CD14-positive monocyte (primary cell): Measurements from ENCODE around the gene INO80B. TPM values are rescaled to one million over a fixed set of nuclear protein-coding genes. Genes with fewer than 3 reads are reported as not detected.

Experiments
- DNase-seq, 3 donors: peaks; one replicate each; pipeline ENCODE4 v3.0.0-alpha.2; 2011 to 2022
- H2AFZ ChIP-seq: 2 replicates; pipeline ENCODE4 v1.6.0; 2012; ENCODE audit warnings: mild to moderate bottlenecking, low read depth, low read length, inconsistent platforms; ENCODE audit not compliant: insufficient read depth, poor library complexity, severe bottlenecking
- H3K27ac ChIP-seq, 2 donors: 1 replicate in 1 of 2; 2 replicates in 1 of 2; pipeline ENCODE4 v1.5.1; 2012 to 2013; ENCODE audit warnings: low read length in 2 of 2, control low read depth in 1 of 2, inconsistent platforms in 1 of 2, low read depth in 1 of 2, mild to moderate bottlenecking in 1 of 2
- H3K27me3 ChIP-seq, 2 donors: one replicate each; pipeline versions ENCODE4 v1.6.0 to v1.6.1; 2011 to 2013; ENCODE audit warnings: low read length in 2 of 2; ENCODE audit not compliant: control insufficient read depth in 2 of 2, insufficient read depth in 2 of 2
- H3K36me3 ChIP-seq, 2 donors: replicated peaks in 1 of 2; 1 replicate in 1 of 2; 2 replicates in 1 of 2; pipeline versions ENCODE4 v1.5.1 to v1.6.1; 2012 to 2013; ENCODE audit warnings: low read length in 2 of 2, control low read depth in 1 of 2, inconsistent platforms in 1 of 2, mild to moderate bottlenecking in 1 of 2; ENCODE audit not compliant: insufficient read depth in 2 of 2, control insufficient read depth in 1 of 2
- H3K4me1 ChIP-seq, 2 donors: 1 replicate in 1 of 2; 2 replicates in 1 of 2; pipeline versions ENCODE4 v1.5.1 to v1.6.1; 2012 to 2013; ENCODE audit warnings: low read length in 2 of 2, control low read depth in 1 of 2, inconsistent platforms in 1 of 2, mild to moderate bottlenecking in 1 of 2, moderate library complexity in 1 of 2; ENCODE audit not compliant: insufficient read depth in 2 of 2, control insufficient read depth in 1 of 2
- H3K4me2 ChIP-seq: replicated peaks from 2 replicates; pipeline ENCODE3; 2012; ENCODE audit warnings: low read length, moderate library complexity, mild to moderate bottlenecking; ENCODE audit not compliant: poor library complexity, severe bottlenecking; ENCODE audit errors: extremely low read depth
- H3K4me3 ChIP-seq, 3 experiments: fragments of 200-600 bp in 1 of 3; sonication (generic) in 1 of 3; replicated peaks in 1 of 3; 1 replicate in 2 of 3; 2 replicates in 1 of 3; pipeline ENCODE4 v1.5.1; 2011 to 2013; ENCODE audit warnings: low read length in 3 of 3, mild to moderate bottlenecking in 3 of 3, control low read depth in 2 of 3, low read depth in 2 of 3, inconsistent platforms in 1 of 3, moderate library complexity in 1 of 3
- H3K79me2 ChIP-seq: 2 replicates; pipeline ENCODE4 v1.6.0; 2012; ENCODE audit warnings: mild to moderate bottlenecking, control low read depth, inconsistent platforms, low read length, moderate library complexity; ENCODE audit not compliant: insufficient read depth
- H3K9ac ChIP-seq: 2 replicates; pipeline ENCODE4 v1.6.0; 2017; ENCODE audit warnings: low read length, mild to moderate bottlenecking; ENCODE audit not compliant: insufficient read depth, poor library complexity, severe bottlenecking
- H3K9me3 ChIP-seq, 2 donors: replicated peaks in 1 of 2; 1 replicate in 1 of 2; 2 replicates in 1 of 2; pipeline versions ENCODE4 v1.5.1 to v1.6.1; 2012 to 2013; ENCODE audit warnings: low read length in 2 of 2, control low read depth in 1 of 2; ENCODE audit not compliant: control insufficient read depth in 1 of 2, insufficient read depth in 1 of 2
- H4K20me1 ChIP-seq: 2 replicates; pipeline ENCODE4 v1.6.0; 2012; ENCODE audit warnings: mild to moderate bottlenecking, low read length, control low read depth, moderate library complexity; ENCODE audit not compliant: insufficient read depth
- H3K27ac Mint-ChIP-seq, 7 donors: one replicate each; pipeline ENCODE4 v1.8.0; 2020; ENCODE audit warnings: mild to moderate bottlenecking in 7 of 7, mixed read lengths in 7 of 7, moderate library complexity in 6 of 7, inconsistent platforms in 2 of 7
- H3K27me3 Mint-ChIP-seq, 3 donors: one replicate each; pipeline ENCODE4 v1.8.0; 2021 to 2022; ENCODE audit warnings: low read depth in 3 of 3, mild to moderate bottlenecking in 3 of 3, mixed read lengths in 3 of 3, moderate library complexity in 3 of 3, inconsistent platforms in 1 of 3
- H3K36me3 Mint-ChIP-seq, 2 donors: one replicate each; pipeline ENCODE4 v1.8.0; 2020; ENCODE audit warnings: mixed read lengths in 2 of 2, inconsistent platforms in 1 of 2, mild to moderate bottlenecking in 1 of 2
- H3K4me1 Mint-ChIP-seq: one replicate; pipeline ENCODE4 v1.8.0; 2020; ENCODE audit warnings: mild to moderate bottlenecking, mixed read lengths
- H3K4me3 Mint-ChIP-seq, 2 donors: one replicate each; pipeline ENCODE4 v1.8.0; 2020; ENCODE audit warnings: mild to moderate bottlenecking in 2 of 2, mixed read lengths in 2 of 2, moderate library complexity in 1 of 2
- H3K9me3 Mint-ChIP-seq, 7 donors: one replicate each; pipeline ENCODE4 v1.8.0; 2020 to 2022; ENCODE audit warnings: mixed read lengths in 7 of 7, mild to moderate bottlenecking in 6 of 7, moderate library complexity in 6 of 7, inconsistent platforms in 2 of 7
- WGBS: methylation state at CpG from one replicate; pipeline ENCODE4 v1.1.5; 2013; ENCODE audit warnings: missing lambda C conversion rate; ENCODE audit not compliant: insufficient coverage; 5-methylcytosine and 5-hydroxymethylcytosine counted together
- intact Hi-C, 2 donors: fragments of 100-400 bp; cut with micrococcal nuclease; formaldehyde crosslinking; loops; one replicate each; pipeline versions ENCODE4 v1.15.0 to v1.15.1; 2023
- polyA plus RNA-seq, 3 donors: library from polyadenylated mRNA; depleted of rRNA in 1 of 3; unstranded in 2 of 3; stranded (reverse) in 1 of 3; fragments of 300-500 nt in 2 of 3; fragments of >200 nt in 1 of 3; fragmentation: Illumina TruSeq in 2 of 3; gene quantifications; 1 replicate in 2 of 3; 2 replicates in 1 of 3; pipeline ENCODE4 v1.2.3, GENCODE V29; 2012 to 2021
- TF ChIP-seq, protein P1 (sequence below): fragments of 200-600 bp; IDR thresholded peaks from one replicate; pipeline ENCODE4 v1.8.0; 2022; ENCODE audit warnings: antibody characterized with exemption, mild to moderate bottlenecking

The INO80B gene
- polyA plus RNA-seq, 3 donors: 4.8 to 48.7 (median 4.8) TPM

GRCh38 chr2:74414441-74414840 lies 40.4 kb upstream of the INO80B start:
- Histone ChIP-seq H3K4me3 (peak overlapping the region in 2 of 3 experiments; percentile 33 to 75), H4K20me1 (no peaks in the 10 kb centered on the region), H3K9me3 (no peaks in the 10 kb centered on the region), H3K9ac (no peak overlapping the region), H3K27ac (no peak overlapping the region), H3K36me3 (no peaks in the 10 kb centered on the region), H2AFZ (peak overlapping the region; percentile 84), H3K27me3 (peaks cover 0 to 19% of the 10 kb centered on the region in 2 donors), H3K4me1 (peaks cover 32 to 37% of the 10 kb centered on the region in 2 donors), H3K4me2 (peak overlapping the region; percentile 91), H3K79me2 (no peaks in the 10 kb centered on the region)
- Mint-ChIP-seq H3K27me3 (peaks cover 14 to 25% (median 21%) of the 10 kb centered on the region in 3 donors), H3K4me3 (peak overlapping the region; percentile 85 to 92), H3K27ac (no peak overlapping the region), H3K4me1 (peaks cover 34% of the 10 kb centered on the region), H3K36me3 (no peaks in the 10 kb centered on the region), H3K9me3 (peaks cover 0 to 6% (median 0%) of the 10 kb centered on the region in 7 donors)
- WGBS: 80% methylated on average over 19 of the region's 19 CpGs
- TF ChIP-seq, protein P1, sequence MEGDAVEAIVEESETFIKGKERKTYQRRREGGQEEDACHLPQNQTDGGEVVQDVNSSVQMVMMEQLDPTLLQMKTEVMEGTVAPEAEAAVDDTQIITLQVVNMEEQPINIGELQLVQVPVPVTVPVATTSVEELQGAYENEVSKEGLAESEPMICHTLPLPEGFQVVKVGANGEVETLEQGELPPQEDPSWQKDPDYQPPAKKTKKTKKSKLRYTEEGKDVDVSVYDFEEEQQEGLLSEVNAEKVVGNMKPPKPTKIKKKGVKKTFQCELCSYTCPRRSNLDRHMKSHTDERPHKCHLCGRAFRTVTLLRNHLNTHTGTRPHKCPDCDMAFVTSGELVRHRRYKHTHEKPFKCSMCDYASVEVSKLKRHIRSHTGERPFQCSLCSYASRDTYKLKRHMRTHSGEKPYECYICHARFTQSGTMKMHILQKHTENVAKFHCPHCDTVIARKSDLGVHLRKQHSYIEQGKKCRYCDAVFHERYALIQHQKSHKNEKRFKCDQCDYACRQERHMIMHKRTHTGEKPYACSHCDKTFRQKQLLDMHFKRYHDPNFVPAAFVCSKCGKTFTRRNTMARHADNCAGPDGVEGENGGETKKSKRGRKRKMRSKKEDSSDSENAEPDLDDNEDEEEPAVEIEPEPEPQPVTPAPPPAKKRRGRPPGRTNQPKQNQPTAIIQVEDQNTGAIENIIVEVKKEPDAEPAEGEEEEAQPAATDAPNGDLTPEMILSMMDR: no peak
- intact Hi-C loops: no loop called here
- DNase-seq: no peak

DNA sequence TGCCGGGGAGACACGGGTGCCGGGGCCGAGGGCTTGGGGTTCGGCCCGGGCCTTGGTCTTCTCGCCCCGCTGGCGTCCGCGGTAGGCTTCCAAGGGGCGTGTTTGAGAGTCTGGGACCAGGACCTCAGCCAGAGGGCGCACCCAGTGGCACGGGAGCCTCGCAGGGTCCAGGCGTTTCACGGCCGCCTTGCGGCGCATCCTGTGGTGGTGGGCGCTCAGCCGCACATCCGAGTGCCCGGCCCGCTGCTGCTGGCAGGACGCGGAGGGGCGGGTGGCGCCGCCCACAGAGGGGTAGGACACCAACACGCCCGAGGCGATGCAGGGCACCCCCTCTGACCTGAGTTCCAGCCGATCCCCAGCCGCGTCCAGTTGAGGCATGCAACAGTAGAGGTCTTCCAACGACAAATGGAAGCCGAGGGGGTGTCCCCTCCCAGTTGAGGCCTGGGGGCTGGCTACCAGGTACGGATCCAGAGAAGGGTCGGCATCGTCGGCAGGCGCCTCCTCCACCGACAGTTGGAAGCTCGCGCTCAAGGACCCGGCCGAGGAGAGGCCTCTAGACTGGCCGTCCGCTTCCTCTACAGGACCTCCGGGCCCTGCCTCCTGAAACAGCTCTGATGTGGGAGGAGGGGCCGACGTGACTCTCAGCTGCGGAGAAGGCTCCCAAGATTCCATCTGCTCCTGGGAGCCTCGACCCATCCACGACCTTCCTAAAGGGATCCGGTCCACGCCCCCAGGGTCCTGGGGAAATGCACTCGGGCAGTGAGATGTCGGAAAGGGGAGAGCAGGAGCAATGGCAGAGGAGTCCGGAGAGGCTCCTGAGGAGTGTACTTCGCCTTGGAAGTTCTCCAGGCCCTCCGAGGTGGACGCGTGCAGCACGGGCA lies 39.8 kb upstream of the INO80B start:
- H3K27ac Mint-ChIP-seq: peak overlapping the region in 1 of 7 donors; percentile 63

More for the DNA sequence above, 39.8 kb upstream of the INO80B start:
- Histone ChIP-seq H4K20me1 (no peaks in the 10 kb centered on the region), H3K4me3 (peak overlapping the region; percentile 33 to 75 (median 54)), H3K9me3 (no peaks in the 10 kb centered on the region), H3K4me1 (peaks cover 39 to 44% of the 10 kb centered on the region in 2 donors), H3K36me3 (no peaks in the 10 kb centered on the region), H3K27me3 (peaks cover 0 to 19% of the 10 kb centered on the region in 2 donors), H3K27ac (no peak overlapping the region), H2AFZ (peak overlapping the region; percentile 84), H3K4me2 (peak overlapping the region; percentile 91), H3K9ac (peak overlapping the region; percentile 55), H3K79me2 (no peaks in the 10 kb centered on the region)
- H3K36me3 Mint-ChIP-seq: no peaks in the 10 kb centered on the region
- peaks cover 13 to 25% (median 21%) of the 10 kb centered on the region in 3 donors for H3K27me3 Mint-ChIP-seq
- H3K4me1 Mint-ChIP-seq: peaks cover 40% of the 10 kb centered on the region
- peak overlapping the region; percentile 85 to 92 for H3K4me3 Mint-ChIP-seq
- intact Hi-C loops: no loop called here
- peak in 2 of 3 donors; percentile 24 to 41 for DNase-seq
- H3K9me3 Mint-ChIP-seq: peaks cover 0 to 4% (median 0%) of the 10 kb centered on the region in 7 donors
- TF ChIP-seq, protein P1: peak; percentile 16
- WGBS: 5% methylated on average over 64 of the region's 66 CpGs
